HL-60/S4 treated with phorbol 12-myristate 13-acetate at 8.2 ng/mL for 4 days and 3 days (cell line): ENCODE data around the gene LRRC10.

Experiments used
- in situ Hi-C: fragments of 300-500 bp; cut with MboI; formaldehyde crosslinking; loops from 2 replicates; pipeline ENCODE4 v1.15.0; 2022; ENCODE audit warnings: low sequenced_read_pairs

LRRC10 gene

DNA sequence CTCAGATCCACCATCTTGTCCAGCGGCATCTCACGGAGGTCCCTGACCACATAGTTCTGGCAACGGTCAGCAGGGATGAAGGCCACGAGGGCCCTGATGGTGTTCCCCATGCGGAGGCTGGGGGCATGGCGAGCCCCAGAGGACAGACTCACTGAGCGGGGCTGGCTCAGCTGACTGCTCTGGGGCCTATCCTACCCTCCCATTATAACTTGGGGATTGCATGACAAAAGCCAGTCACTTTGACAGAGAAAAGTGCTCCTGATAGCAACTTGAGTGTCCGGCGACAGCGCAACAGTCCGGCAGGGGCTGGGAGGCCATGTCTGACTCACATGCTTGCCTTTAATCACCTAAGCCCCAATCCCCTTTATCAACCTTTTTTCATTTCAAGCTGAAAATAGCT lies at the start of gene LRRC10:
TSS of gene LRRC10 (minus strand) at position 179 of the 400 bp plus-strand sequence. CDS start at position 110, 69 bp downstream.
- in situ Hi-C loops: no loop called here

DNA sequence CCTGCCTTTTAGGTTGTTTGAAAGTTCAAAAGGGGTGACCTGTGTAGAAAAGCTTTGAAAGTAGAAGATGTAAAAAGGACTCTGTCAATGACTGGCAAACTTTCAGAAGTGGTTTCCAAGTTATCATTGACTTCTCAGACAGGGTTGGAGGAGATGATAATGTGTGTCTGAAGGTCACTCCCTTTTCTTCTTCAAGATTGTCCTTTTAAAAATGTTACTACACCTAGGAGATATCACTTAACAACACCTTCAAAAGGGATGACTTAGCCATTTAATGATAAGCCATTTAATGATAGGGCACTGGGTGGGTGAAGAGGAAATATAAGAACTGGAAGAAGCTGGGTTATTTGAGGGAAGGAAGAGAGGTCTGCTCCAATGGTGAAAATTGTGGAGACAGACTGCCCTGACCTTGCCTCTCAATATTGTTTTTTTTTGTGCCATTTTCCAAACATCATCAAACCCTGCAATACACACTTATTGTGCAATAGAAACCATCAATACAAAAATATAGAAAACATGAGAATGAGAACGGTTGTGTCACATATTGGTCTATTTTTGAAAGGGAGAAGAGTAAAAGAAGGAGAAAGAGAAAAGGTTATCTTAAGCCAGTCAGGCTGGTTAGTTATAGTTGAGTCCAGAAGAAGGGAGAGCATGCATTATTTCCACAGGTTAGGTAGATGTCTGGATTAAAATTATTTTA lies 49.6 kb upstream of the LRRC10 start:
- in situ Hi-C loops: no loop called here

- in situ Hi-C loops: no loop called here
Observed at GRCh38 chr12:69658203-69658602, 47.5 kb upstream of the LRRC10 start.

DNA sequence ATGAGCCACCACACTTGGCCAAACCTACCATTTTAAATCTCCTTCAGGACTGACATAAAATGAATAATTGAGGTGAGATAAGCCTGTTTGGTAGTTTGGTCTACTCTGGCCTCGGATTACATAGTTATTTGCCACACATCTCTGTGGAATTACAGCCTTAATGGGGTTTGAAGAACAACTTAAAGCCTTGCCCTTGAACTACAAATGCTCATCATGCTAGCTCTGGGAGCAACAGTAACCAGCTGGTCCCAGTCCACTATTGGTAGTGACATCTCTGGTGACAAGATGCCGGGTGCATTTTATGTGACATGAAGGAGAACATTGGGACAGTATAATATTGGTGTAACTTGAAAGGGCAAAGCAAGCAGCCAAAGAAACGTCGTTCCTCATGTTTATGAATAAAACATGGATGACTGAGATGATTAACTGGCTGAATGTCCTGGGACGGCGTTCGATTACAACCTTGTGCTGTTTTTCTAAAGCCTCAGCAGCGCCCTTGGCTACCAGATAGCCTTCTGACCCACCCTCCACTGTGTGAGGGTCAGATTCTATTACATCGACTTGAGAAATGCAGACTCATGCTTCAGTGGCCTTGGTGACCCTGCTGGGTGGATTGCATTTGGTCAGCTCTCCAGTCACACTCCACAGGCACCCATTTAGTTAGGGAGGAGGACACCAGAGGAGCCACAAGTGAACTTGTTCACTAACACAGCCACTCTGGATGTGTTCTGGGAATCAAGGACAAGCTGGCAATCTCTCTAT lies 46.9 kb upstream of the LRRC10 start:
- in situ Hi-C loops: no loop called here

DNA sequence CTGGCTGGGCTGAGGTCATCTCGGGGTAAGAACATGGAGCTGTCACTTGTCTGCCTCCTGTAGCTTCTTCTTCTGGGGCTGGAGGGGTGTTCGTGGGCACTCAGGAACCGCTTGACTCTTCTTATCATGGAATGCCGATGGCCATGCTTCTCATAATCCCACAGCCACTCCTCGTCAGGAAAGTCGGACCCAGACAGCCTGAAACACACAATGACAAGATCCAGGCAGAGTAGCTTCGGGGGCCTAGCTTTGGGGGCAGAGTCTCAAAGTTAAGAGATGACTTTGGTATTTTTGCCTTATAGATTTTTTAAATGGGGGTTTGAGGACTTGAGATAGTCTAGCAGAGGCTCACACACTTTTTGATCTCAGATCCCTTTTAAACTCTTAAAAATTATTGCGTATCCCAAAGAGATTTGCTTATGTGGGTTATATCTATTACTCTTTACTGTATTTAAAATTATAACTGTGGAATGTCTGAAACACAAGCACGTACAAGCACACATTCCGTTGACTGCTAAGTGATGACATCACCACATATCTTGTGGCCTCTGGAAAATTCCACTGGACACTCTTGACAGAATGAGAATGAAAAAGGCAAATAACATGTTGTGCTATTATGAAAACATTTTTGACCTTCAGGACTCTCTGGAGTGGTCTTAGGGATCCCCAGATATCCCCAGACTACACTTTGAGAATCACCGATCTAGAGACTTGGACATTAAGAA lies 45.1 kb upstream of the LRRC10 start:
- in situ Hi-C loops: no loop called here

- in situ Hi-C loops: no loop called here
Observed at GRCh38 chr12:69653703-69654102, 43.0 kb upstream of the LRRC10 start.

- in situ Hi-C loops: no loop called here
Observed at GRCh38 chr12:69651922-69652321, 41.2 kb upstream of the LRRC10 start.

GRCh38 chr12:69649529-69649928 lies 38.8 kb upstream of the LRRC10 start:
- in situ Hi-C loops: no loop called here

DNA sequence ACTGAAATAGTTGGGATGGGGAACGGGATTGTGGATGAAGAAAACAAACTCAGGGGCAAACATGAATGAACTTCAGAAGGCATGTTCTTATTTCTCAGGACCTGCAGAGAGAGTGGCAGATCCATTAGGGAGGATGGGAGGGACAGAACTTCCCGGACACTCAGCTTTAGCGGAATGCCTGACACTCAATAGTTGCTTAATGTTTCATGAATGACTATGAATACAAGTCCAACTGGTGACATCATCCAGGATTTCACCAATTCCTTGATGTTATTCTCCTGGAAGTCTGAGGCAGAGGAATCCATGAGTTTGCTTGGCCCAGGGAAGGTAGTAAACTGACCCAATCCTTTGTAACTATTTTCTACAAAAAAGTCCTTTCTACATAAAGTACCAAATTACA lies 37.8 kb upstream of the LRRC10 start:
- in situ Hi-C loops: no loop called here

DNA sequence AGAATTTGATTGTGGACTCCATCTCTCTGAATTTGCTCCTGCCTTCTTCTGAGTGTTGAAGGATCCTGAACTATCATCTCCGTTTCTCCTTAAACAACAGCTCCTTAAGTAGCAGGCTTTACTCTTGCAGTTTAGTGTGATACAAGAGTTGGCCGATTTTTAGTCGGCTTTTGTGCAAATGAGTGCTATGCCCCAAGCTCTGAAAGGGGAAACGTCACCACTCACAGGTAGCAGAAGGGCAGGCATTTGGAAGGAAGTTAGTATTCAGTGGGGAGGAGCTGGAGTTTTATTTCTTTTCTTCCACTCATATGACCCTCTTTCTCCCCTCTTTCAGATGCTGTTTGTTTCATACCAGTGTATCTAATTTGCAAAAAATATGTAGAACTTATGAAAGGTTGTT lies 36.5 kb upstream of the LRRC10 start:
- in situ Hi-C loops: no loop called here

DNA sequence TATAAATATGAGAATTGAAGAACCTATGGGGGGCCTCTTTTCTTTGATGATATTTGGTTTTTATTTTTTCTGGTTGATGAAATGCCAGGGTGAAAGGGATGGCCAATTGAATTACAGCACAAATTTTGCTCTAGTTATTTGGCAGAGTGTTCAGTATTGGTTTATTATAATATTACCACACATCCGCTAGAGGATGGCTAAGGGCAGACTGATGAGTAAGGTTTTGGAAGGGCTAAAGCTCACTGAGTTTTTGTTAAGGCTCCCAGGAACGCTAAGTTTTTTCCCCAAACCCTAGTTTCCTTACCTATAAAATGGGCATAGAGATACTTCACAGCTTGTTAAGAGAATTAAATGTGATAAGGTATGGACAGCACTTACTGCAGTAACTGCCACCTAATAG lies 34.3 kb upstream of the LRRC10 start:
- in situ Hi-C loops: no loop called here

DNA sequence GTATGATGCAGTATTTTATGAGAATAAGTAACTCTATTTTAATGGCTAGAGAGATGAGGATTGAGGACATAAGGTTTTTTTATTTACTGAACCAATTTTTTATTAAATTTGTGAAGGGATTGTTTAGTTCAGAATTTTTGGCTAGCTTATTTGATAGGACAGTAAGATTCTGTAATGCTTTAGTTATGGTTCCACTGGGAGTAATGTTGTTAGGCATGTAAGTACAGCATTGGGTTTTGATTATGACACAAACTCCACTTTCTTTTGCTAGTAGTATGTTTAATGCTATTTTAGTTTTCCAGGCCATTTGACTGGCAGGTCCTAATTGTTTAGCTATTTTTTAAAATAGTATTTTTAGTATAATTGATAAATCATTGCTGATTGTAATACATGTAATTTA lies 33.8 kb upstream of the LRRC10 start:
- in situ Hi-C loops: no loop called here

GRCh38 chr12:69642531-69642930 lies 31.8 kb upstream of the LRRC10 start:
- in situ Hi-C loops: no loop called here

DNA sequence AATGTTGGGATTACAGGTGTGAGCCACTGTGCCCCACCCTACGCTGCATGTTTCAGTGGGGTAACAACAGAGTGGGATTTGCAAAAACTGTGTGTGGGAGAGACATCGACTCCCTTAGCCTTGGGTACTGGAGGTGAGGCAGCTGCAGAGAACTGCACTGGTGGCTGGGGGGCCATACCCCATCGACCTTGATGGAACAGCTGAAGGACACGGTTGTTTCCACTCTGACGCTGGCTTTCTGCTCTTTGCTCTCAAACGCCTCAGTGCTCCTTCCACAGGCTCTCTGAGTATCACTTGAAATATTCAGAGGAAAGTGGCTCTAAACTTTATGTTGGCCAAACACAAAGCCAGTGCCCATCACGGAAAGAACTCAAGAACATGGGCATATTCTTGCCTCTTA lies 30.8 kb upstream of the LRRC10 start:
- in situ Hi-C loops: no loop called here

DNA sequence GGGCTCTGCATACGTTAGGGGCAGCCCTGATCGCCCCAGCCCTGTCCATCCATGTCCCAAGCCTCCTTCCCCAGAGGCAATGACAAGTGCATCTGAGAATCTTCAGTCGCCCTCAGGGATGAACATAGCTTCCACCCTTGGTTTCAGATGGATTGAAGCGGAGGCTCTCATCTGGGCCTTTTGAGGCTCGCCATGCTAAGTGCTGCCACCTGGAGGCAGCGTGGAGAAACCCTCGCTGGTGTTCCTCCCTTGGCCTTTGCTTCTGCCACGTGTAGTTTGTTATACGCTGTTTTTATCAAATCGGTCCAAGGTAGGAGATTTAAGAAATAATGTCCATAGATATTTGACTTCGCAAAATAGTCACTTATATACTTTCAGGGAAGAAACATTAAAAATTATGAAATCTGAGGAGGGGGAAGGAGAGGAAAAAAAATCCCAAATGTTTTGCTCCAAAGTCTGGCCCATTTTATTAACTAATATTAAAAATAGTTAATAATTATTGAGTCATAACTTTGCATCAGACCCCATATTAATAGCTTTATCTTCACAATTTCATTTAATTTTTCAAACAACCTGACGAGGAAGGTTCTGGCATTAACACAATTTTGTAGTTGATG lies 28.8 kb upstream of the LRRC10 start:
- in situ Hi-C loops: no loop called here

GRCh38 chr12:69633061-69633460 lies 22.4 kb upstream of the LRRC10 start:
- in situ Hi-C loops: no loop called here

- in situ Hi-C loops: no loop called here
Observed at GRCh38 chr12:69630191-69630590, 19.5 kb upstream of the LRRC10 start.

DNA sequence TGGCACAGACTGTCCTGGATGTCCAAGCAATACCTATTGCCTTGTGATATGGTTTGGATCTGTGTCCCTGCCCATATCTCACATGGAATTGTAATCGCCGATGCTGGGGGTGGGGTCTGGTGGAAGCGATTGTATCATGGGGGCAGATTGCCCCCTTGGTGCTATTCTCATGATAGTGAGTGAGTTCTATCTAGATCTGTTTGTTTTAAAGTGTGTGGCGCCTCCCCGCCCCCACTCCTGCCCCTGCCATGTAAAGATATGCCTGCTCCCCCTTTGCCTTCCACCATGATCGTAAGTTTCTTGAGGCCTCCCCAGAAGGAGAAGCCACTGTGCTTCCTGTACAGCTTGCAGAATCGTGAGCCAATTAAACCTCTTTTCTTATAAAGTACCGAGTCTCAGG lies 16.8 kb upstream of the LRRC10 start:
- in situ Hi-C loops: no loop called here

- in situ Hi-C loops: no loop called here
Observed at GRCh38 chr12:69623970-69624369, 13.3 kb upstream of the LRRC10 start.

DNA sequence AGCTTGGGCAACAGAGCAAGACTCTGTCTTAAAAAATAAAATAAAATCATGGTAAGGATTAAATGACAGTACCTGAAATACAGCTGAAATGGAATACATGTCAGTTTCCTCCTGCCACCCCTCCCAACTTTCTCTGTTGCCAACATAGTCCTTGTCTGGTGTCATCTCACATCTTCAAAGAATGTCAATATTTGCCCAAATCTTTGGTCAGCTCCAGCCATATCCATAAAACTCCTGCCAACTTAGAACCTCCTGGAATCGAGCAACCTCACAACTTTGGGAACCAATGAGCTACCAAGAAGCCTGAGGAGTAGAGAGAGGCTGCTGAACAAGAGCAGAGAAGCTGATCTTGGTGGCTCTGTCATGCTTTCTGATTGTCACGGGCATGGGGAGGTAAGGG lies 10.8 kb upstream of the LRRC10 start:
- in situ Hi-C loops: no loop called here

GRCh38 chr12:69620921-69621320 lies 10.2 kb upstream of the LRRC10 start:
- in situ Hi-C loops: no loop called here
